Breast epithelium (tissue), 4 donors: ENCODE data around the gene SPATA6L. TPM values are rescaled to one million over a fixed set of nuclear protein-coding genes. Genes with fewer than 3 reads are reported as not detected.

Experiments used
- DNase-seq, 2 donors: peaks; one replicate each; pipeline ENCODE4 v3.0.0-alpha.2; 2019; ENCODE audit warnings: low spot score in 2 of 2
- H3K27ac ChIP-seq, 2 donors: fragments of 200-600 bp; sonication (generic) in 1 of 2; one replicate each; pipeline ENCODE4 v1.5.1; 2016 to 2019; ENCODE audit warnings: mild to moderate bottlenecking in 1 of 2
- H3K27me3 ChIP-seq, 2 donors: fragments of 200-600 bp; sonication (generic) in 1 of 2; one replicate each; pipeline versions ENCODE4 v1.5.1 to v1.6.0; 2017 to 2019; ENCODE audit warnings: control low read depth in 1 of 2, mild to moderate bottlenecking in 1 of 2
- H3K36me3 ChIP-seq: fragments of 200-600 bp; one replicate; pipeline ENCODE4 v1.5.1; 2019
- H3K4me1 ChIP-seq, 2 donors: fragments of 200-600 bp; sonication (generic); one replicate each; pipeline ENCODE4 v1.5.1; 2016 to 2019; ENCODE audit warnings: control low read depth in 1 of 2
- H3K4me3 ChIP-seq, 3 donors: fragments of 200-600 bp; sonication (generic); 1 replicate in 2 of 3; 2 replicates in 1 of 3; pipeline ENCODE4 v1.5.1; 2016 to 2019; ENCODE audit warnings: mild to moderate bottlenecking in 3 of 3, moderate library complexity in 2 of 3
- H3K9me3 ChIP-seq, 2 donors: fragments of 200-600 bp; sonication (generic) in 1 of 2; one replicate each; pipeline ENCODE4 v1.5.1; 2016 to 2019; ENCODE audit warnings: control low read depth in 1 of 2
- CTCF ChIP-seq, 3 donors: fragments of 450-650 bp; IDR thresholded peaks; one replicate each; pipeline ENCODE4 v1.5.1; 2016 to 2017; ENCODE audit warnings: antibody characterized with exemption in 3 of 3, mild to moderate bottlenecking in 3 of 3, moderate library complexity in 3 of 3
- POLR2A ChIP-seq: fragments of 450-650 bp; IDR thresholded peaks from one replicate; pipeline ENCODE4 v1.6.1; 2016; ENCODE audit warnings: antibody characterized with exemption, mild to moderate bottlenecking, moderate library complexity
- POLR2AphosphoS5 ChIP-seq, 3 donors: sonication (generic); formaldehyde crosslinking; IDR thresholded peaks; one replicate each; pipeline ENCODE4 v1.6.1; 2017; ENCODE audit warnings: antibody characterized with exemption in 3 of 3
- intact Hi-C: fragments of 100-400 bp; cut with DNase I; formaldehyde crosslinking; loops from one replicate; pipeline ENCODE4 v1.15.1; 2023; ENCODE audit warnings: low total_unique reads
- total RNA-seq, 3 donors: library from RNA; depleted of rRNA; stranded (reverse); fragments of >200 nt; gene quantifications; one replicate each; pipeline ENCODE4 v1.1.0, GENCODE V29; 2016

The SPATA6L gene
- total RNA-seq, 3 donors from 2014 or later = 1.4 to 22.5 (median 14.4) TPM

GRCh38 chr9:4639420-4639819 is 26.9 kb downstream of the SPATA6L start:
- TF ChIP-seq POLR2AphosphoS5 (IDR thresholded peaks at IDR 0.05) (no peak), POLR2A (no peak), CTCF (IDR thresholded peaks at IDR 0.05) (no peak)
- Histone ChIP-seq H3K27ac (no peak overlapping the region), H3K4me3 (no peak overlapping the region), H3K9me3 (no peaks in the 10 kb centered on the region), H3K27me3 (no peaks in the 10 kb centered on the region), H3K36me3 (no peaks in the 10 kb centered on the region), H3K4me1 (no peaks in the 10 kb centered on the region)
- intact Hi-C loops = no loop called here
- DNase-seq = no peak

DNA sequence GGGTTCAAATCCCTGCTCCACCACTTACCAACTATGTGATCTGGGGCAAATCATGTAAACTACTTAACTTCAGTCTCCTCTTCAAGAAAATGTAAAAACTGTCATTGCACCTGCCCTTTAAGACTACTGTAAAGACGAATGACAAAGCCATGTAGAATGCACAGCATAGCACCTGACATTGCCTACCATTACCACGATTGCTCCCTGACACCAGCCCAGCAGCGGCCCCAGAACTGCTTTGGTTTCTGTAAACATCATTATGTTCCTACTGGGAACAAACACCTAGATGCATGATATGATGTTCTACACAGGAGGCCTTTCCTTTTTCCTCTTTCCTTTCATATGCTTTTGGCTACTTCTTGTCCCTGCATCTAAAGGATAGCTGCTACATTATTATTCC is 27.3 kb downstream of the SPATA6L start:
- TF ChIP-seq CTCF (IDR thresholded peaks at IDR 0.05) (no peak), POLR2A (no peak), POLR2AphosphoS5 (IDR thresholded peaks at IDR 0.05) (no peak)
- Histone ChIP-seq H3K27ac (no peak overlapping the region), H3K9me3 (no peaks in the 10 kb centered on the region), H3K4me3 (no peak overlapping the region), H3K27me3 (no peaks in the 10 kb centered on the region), H3K36me3 (no peaks in the 10 kb centered on the region), H3K4me1 (no peaks in the 10 kb centered on the region)
- intact Hi-C loops = no loop called here
- no peak for DNase-seq

DNA sequence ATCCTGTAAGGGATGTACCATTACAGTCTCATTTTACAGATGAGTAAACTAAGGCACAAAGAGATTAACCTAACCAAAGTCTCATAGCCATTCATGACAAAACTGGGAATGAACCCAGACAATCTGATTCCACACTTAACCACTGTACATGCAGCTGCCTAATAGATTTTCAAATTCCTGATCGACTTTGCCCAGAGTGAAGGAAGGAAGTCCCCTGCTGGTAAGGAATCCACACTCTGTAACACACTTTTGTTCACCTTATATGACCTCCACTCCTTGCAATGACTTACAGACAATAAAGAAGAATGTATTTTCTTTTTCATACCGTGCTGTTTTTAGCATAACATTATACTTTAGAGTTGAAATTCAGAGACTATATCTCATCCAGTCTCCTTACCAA is 35.4 kb downstream of the SPATA6L start:
- no peak for TF ChIP-seq POLR2A
- no peak for DNase-seq
- Histone ChIP-seq H3K27ac (no peak overlapping the region), H3K36me3 (no peaks in the 10 kb centered on the region), H3K4me1 (no peaks in the 10 kb centered on the region), H3K9me3 (no peaks in the 10 kb centered on the region), H3K27me3 (no peaks in the 10 kb centered on the region), H3K4me3 (no peak overlapping the region)
- intact Hi-C loops = no loop called here

- intact Hi-C loops = no loop called here
- H3K36me3 ChIP-seq = no peaks in the 10 kb centered on the region
- H3K27ac ChIP-seq = no peak overlapping the region
- H3K9me3 ChIP-seq = no peaks in the 10 kb centered on the region
- no peak overlapping the region for H3K4me3 ChIP-seq
- no peaks in the 10 kb centered on the region for H3K4me1 ChIP-seq
- TF ChIP-seq CTCF (IDR thresholded peaks at IDR 0.05) = no peak
- TF ChIP-seq POLR2AphosphoS5 (IDR thresholded peaks at IDR 0.05) = no peak
- no peak for TF ChIP-seq POLR2A
- H3K27me3 ChIP-seq = no peaks in the 10 kb centered on the region
- DNase-seq = no peak
Observed at GRCh38 chr9:4622016-4622415, 44.3 kb downstream of the SPATA6L start.

GRCh38 chr9:4620881-4621555 is 45.3 kb downstream of the SPATA6L start:
- Histone ChIP-seq H3K27ac (no peak overlapping the region), H3K4me1 (no peaks in the 10 kb centered on the region), H3K27me3 (no peaks in the 10 kb centered on the region), H3K9me3 (no peaks in the 10 kb centered on the region), H3K36me3 (no peaks in the 10 kb centered on the region), H3K4me3 (no peak overlapping the region)
- TF ChIP-seq POLR2AphosphoS5 (IDR thresholded peaks at IDR 0.05) (no peak), CTCF (IDR thresholded peaks at IDR 0.05) (no peak), POLR2A (no peak)
- intact Hi-C loops = no loop called here
- DNase-seq = no peak
